SH-SY5Y (cell line): Measurements from ENCODE around the gene MXI1.

ENCODE experiments used
- GATA2 ChIP-seq: IDR thresholded peaks from 2 replicates; pipeline ENCODE4 v1.6.1; 2011; ENCODE audit warnings: mild to moderate bottlenecking, low read depth, low read length
- GATA3 ChIP-seq: IDR thresholded peaks from 2 replicates; pipeline ENCODE4 v1.6.1; 2011; ENCODE audit warnings: low read depth, mild to moderate bottlenecking, low read length, moderate library complexity

Gene MXI1

GRCh38 chr10:110174201-110174600, 33.2 kb upstream of the MXI1 start:
- no peak for TF ChIP-seq GATA2
- TF ChIP-seq GATA3: no peak

- no peak for TF ChIP-seq GATA2
- no peak for TF ChIP-seq GATA3
Measured at GRCh38 chr10:110174816-110175215, 32.6 kb upstream of the MXI1 start.

GRCh38 chr10:110175406-110175805, 32.0 kb upstream of the MXI1 start:
- TF ChIP-seq GATA2 (no peak), GATA3 (no peak)

- TF ChIP-seq GATA3 (no peak), GATA2 (no peak)
Measured at GRCh38 chr10:110176141-110177030, 31.0 kb upstream of the MXI1 start.

GRCh38 chr10:110179220-110179619, 28.2 kb upstream of the MXI1 start:
- TF ChIP-seq GATA3: no peak
- TF ChIP-seq GATA2: no peak

GRCh38 chr10:110181451-110181850, 26.0 kb upstream of the MXI1 start:
- TF ChIP-seq GATA2 (no peak), GATA3 (no peak)

- no peak for TF ChIP-seq GATA3
- TF ChIP-seq GATA2: no peak
Measured at GRCh38 chr10:110181911-110182310, 25.5 kb upstream of the MXI1 start.

GRCh38 chr10:110184398-110184797, 23.0 kb upstream of the MXI1 start:
- no peak for TF ChIP-seq GATA3

- TF ChIP-seq GATA2: no peak
- TF ChIP-seq GATA3: no peak
Measured at GRCh38 chr10:110190170-110190569, 17.2 kb upstream of the MXI1 start.

- TF ChIP-seq GATA2: no peak
- no peak for TF ChIP-seq GATA3
Measured at GRCh38 chr10:110192552-110192951, 14.9 kb upstream of the MXI1 start.

GRCh38 chr10:110200503-110200902, 6.9 kb upstream of the MXI1 start:
- TF ChIP-seq GATA2: no peak

GRCh38 chr10:110203500-110204455, 3.6 kb upstream of the MXI1 start:
- TF ChIP-seq GATA2 (no peak), GATA3 (no peak)

GRCh38 chr10:110205051-110205675, 2.2 kb upstream of the MXI1 start:
- TF ChIP-seq GATA2: no peak
- TF ChIP-seq GATA3: no peak
